Calu3 (cell line): ENCODE results near the gene TRMT2A. TPM values are rescaled to one million over a fixed set of nuclear protein-coding genes. Genes with fewer than 3 reads are reported as not detected.

Source experiments
- BruUV-seq: library from RNA; stranded (reverse); fragments of 400-500 nt; replicated peaks from 2 replicates; lab custom pipeline; 2021; lab: Mats Ljungman, UMichigan
- CTCF ChIA-PET: fragments of 300-600 bp; sonication (Branson Sonifier 250); formaldehyde crosslinking; loops from one replicate; lab custom pipeline; 2022; ENCODE audit warnings: antibody characterized with exemption; lab: Charles Lee
- DNase-seq: peaks from one replicate; pipeline ENCODE4 v3.0.0; 2022
- H3K27ac Mint-ChIP-seq: one replicate; pipeline ENCODE4 v1.8.0; 2022; ENCODE audit warnings: mixed read lengths; ENCODE audit not compliant: unreplicated experiment
- H3K27me3 Mint-ChIP-seq: one replicate; pipeline ENCODE4 v1.8.0; 2022; ENCODE audit warnings: mixed read lengths; ENCODE audit not compliant: unreplicated experiment
- H3K36me3 Mint-ChIP-seq: one replicate; pipeline ENCODE4 v1.8.0; 2022; ENCODE audit warnings: mild to moderate bottlenecking, moderate library complexity, mixed read lengths; ENCODE audit not compliant: insufficient read depth, unreplicated experiment
- H3K4me1 Mint-ChIP-seq: one replicate; pipeline ENCODE4 v1.8.0; 2022; ENCODE audit warnings: mild to moderate bottlenecking, low read depth, mixed read lengths; ENCODE audit not compliant: unreplicated experiment
- H3K4me3 Mint-ChIP-seq: one replicate; pipeline ENCODE4 v1.8.0; 2022; ENCODE audit warnings: mild to moderate bottlenecking, low read depth, moderate library complexity, mixed read lengths; ENCODE audit not compliant: unreplicated experiment
- H3K9me3 Mint-ChIP-seq: one replicate; pipeline ENCODE4 v1.8.0; 2022; ENCODE audit warnings: low read depth, mixed read lengths; ENCODE audit not compliant: unreplicated experiment
- intact Hi-C: fragments of 100-400 bp; cut with micrococcal nuclease; formaldehyde crosslinking; loops from one replicate; pipeline ENCODE4 v1.10.0; 2022; ENCODE audit not compliant: unreplicated experiment
- total RNA-seq: library from RNA; stranded (reverse); gene quantifications from 2 replicates; pipeline ENCODE4 v1.2.3, GENCODE V29; 2022
- TF ChIP-seq, protein P1 (sequence below): fragments of 200-600 bp; IDR thresholded peaks from one replicate; pipeline ENCODE4 v1.8.0; 2022; ENCODE audit warnings: antibody characterized with exemption; ENCODE audit not compliant: unreplicated experiment

Gene TRMT2A
- total RNA-seq, 1 experiment from 2014 or later, result 63.0 TPM

DNA sequence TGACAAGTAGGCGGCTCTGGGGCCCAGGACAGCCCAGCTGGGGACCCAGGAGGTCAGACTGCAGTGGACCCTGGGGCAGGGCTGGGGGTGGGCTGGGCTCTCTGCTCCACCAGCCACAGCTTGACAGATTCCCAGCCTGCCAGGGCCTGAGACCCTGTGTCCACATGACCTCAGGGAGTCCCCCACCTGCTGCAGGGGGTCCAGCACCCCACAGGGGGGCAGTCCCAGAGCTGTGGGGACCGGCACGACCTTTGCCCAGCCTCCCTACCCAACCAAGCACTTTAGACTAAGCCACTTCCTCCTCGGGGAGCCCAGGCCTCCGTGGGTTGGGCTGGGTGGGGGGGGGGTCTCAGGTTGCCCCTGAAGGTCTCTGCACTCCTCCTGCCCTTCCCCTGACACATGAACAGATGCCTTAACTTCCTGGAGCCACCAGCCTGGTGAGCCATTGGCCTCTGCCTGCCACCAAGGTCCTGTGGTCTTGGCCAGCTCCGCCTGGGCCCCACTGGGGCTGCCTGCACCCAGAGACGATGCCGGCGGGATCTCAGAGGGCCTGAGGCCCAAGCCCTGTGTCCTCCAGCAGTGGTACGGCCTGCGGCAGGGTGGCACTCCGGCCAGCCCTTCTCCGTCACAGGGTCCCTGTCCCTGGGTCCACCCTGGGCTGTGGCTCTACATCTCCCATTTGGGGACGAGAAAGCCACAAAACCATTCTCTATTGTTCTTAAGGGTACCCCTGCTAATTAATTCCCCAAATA lies 30.4 kb upstream of the TRMT2A start:
- no peaks in the 10 kb centered on the region for H3K27me3 Mint-ChIP-seq
- intact Hi-C loops, result no loop called here
- CTCF ChIA-PET, result interaction anchor here (1.0 to 1.3 kb wide), 2 partner anchors 10 to 12 kb away, joined by 3 read pairs; no protein-coding TSS in a partner anchor
- no peak for DNase-seq
- no peak overlapping the region for H3K4me3 Mint-ChIP-seq
- H3K4me1 Mint-ChIP-seq, result no peaks in the 10 kb centered on the region
- no peaks in the 10 kb centered on the region for H3K9me3 Mint-ChIP-seq
- peaks cover 9% of the 10 kb centered on the region for H3K36me3 Mint-ChIP-seq
- no peak overlapping the region for H3K27ac Mint-ChIP-seq
- BruUV-seq, result no TSS peak
- TF ChIP-seq, protein P1, sequence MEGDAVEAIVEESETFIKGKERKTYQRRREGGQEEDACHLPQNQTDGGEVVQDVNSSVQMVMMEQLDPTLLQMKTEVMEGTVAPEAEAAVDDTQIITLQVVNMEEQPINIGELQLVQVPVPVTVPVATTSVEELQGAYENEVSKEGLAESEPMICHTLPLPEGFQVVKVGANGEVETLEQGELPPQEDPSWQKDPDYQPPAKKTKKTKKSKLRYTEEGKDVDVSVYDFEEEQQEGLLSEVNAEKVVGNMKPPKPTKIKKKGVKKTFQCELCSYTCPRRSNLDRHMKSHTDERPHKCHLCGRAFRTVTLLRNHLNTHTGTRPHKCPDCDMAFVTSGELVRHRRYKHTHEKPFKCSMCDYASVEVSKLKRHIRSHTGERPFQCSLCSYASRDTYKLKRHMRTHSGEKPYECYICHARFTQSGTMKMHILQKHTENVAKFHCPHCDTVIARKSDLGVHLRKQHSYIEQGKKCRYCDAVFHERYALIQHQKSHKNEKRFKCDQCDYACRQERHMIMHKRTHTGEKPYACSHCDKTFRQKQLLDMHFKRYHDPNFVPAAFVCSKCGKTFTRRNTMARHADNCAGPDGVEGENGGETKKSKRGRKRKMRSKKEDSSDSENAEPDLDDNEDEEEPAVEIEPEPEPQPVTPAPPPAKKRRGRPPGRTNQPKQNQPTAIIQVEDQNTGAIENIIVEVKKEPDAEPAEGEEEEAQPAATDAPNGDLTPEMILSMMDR, result no peak

DNA sequence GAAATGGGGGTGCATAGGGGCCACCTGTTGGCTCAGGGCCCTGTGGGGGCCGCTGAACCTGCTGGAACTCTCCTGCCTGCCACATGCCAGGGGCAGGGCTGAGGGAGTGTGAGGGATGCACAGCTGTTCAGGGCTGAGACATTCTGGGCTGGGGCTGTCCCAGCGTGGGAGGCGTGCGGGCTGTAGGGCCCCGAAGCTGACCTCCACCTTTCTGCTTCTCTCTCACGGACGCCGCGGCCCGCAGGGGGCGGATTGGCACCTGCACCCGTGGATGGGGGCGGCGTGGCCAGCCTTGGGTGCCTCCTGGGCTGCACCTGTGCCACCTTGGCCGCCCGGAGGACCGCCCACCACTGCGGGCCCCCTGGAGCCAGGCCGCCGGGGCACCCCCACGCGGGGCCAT lies 29.8 kb upstream of the TRMT2A start:
- TF ChIP-seq, protein P1, result no peak
- intact Hi-C loops, result no loop called here
- DNase-seq, result no peak
- H3K27ac Mint-ChIP-seq, result no peak overlapping the region
- no peaks in the 10 kb centered on the region for H3K27me3 Mint-ChIP-seq
- peaks cover 5% of the 10 kb centered on the region for H3K36me3 Mint-ChIP-seq
- no peaks in the 10 kb centered on the region for H3K9me3 Mint-ChIP-seq
- H3K4me3 Mint-ChIP-seq, result no peak overlapping the region
- CTCF ChIA-PET, result interaction anchor here (1.0 kb wide), 1 partner anchor 11 kb away, joined by 3 read pairs; no protein-coding TSS in a partner anchor
- BruUV-seq, result no TSS peak
- H3K4me1 Mint-ChIP-seq, result no peaks in the 10 kb centered on the region

DNA sequence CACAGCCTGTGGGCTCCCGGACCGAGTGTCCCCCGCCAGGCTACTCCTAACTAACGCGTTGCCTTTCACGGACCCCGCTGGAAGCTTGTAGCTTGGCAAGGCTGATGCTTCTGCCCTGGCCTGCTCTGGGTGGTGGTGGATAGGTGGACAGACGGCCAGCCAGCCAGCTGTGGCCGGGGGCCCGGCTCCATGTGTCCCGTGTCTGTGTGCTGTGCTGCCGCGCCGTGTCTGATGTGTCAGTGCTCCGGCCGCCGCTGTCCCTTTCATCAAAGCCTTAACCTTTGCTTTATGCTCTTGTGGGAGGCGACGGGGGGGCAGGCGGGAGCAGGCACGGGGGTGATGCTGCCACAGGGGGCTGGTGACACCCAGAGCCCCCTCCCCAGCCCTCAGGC lies 28.8 kb upstream of the TRMT2A start:
- Mint-ChIP-seq H3K4me3 (no peak overlapping the region), H3K9me3 (no peaks in the 10 kb centered on the region), H3K36me3 (peaks cover 12% of the 10 kb centered on the region), H3K4me1 (no peaks in the 10 kb centered on the region), H3K27ac (no peak overlapping the region), H3K27me3 (no peaks in the 10 kb centered on the region)
- TSS peak; percentile 35 for BruUV-seq
- DNase-seq, result no peak
- TF ChIP-seq, protein P1, result no peak
- intact Hi-C loops, result no loop called here
- CTCF ChIA-PET, result no interaction called here

DNA sequence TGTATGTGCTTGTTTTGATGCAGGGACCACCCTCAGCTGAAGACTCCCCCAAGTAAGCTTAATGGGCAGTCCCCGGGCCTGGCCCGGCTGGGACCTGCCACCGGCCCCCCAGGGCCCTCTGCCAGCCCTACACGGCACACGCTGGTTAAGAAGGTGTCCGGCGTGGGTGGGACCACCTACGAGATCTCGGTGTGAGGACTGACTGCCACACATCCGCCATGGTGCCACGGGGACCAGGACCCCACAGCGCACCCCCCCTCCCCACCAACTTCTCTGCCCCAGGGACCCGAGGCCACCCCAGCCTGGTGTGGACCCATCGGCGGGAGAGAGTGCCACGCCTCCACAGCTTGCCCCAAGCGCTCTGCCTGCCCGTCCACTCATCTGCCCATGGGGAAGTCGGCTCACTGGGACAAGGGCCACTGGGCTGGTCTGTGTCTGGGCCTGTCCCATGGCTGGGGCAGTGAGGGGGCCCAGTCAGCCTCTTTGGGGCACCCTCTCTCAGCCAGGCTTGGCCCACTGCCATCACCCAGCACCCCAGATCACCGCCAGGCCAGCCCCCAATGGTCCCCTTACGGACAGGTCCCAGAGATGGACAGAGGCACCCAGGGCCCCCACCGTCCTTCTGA lies 28.3 kb upstream of the TRMT2A start:
- Mint-ChIP-seq H3K36me3 (peaks cover 12% of the 10 kb centered on the region), H3K4me1 (no peaks in the 10 kb centered on the region), H3K27ac (no peak overlapping the region), H3K9me3 (no peaks in the 10 kb centered on the region), H3K4me3 (no peak overlapping the region), H3K27me3 (no peaks in the 10 kb centered on the region)
- no TSS peak for BruUV-seq
- intact Hi-C loops, result no loop called here
- TF ChIP-seq, protein P1, result no peak
- DNase-seq, result no peak
- CTCF ChIA-PET, result no interaction called here
